ENCODE measurements around the gene UBR4. TPM values are rescaled to one million over a fixed set of nuclear protein-coding genes. Genes with fewer than 3 reads are reported as not detected.

UBR4 gene
- total RNA-seq, 1 donor from 2014 or later: 125 TPM

- Histone ChIP-seq H3K27ac (no peak overlapping the region), H3K4me1 (no peaks in the 10 kb centered on the region), H3K4me3 (no peak overlapping the region), H3K36me3 (peaks cover 100% of the 10 kb centered on the region), H3K9me3 (no peaks in the 10 kb centered on the region), H3K27me3 (ENCODE audit: low read depth) (no peaks in the 10 kb centered on the region)
- ATAC-seq (no peak), DNase-seq (no peak)
- TF ChIP-seq CTCF (IDR thresholded peaks at IDR 0.05): no peak
- intact Hi-C loops (cut with DNase I): no loop called here
Observed at GRCh38 chr1:19149736-19150135, 60.3 kb downstream of the UBR4 start.

GRCh38 chr1:19140465-19140864, 69.6 kb downstream of the UBR4 start:
- H3K4me3 ChIP-seq: no peak overlapping the region
- TF ChIP-seq CTCF (IDR thresholded peaks at IDR 0.05): no peak
- no peaks in the 10 kb centered on the region for H3K4me1 ChIP-seq
- ATAC-seq: peak in 1 of 2 donors; percentile 79
- no peak for DNase-seq
- intact Hi-C loops (cut with DNase I): no loop called here
- H3K36me3 ChIP-seq: peaks cover 100% of the 10 kb centered on the region
- no peaks in the 10 kb centered on the region for H3K27me3 ChIP-seq (ENCODE audit: low read depth)
- no peak overlapping the region for H3K27ac ChIP-seq
- H3K9me3 ChIP-seq: no peaks in the 10 kb centered on the region

GRCh38 chr1:19139711-19140110, 70.4 kb downstream of the UBR4 start:
- Histone ChIP-seq H3K9me3 (no peaks in the 10 kb centered on the region), H3K27ac (no peak overlapping the region), H3K4me1 (no peaks in the 10 kb centered on the region), H3K36me3 (peaks cover 100% of the 10 kb centered on the region), H3K4me3 (no peak overlapping the region), H3K27me3 (ENCODE audit: low read depth) (no peaks in the 10 kb centered on the region)
- ATAC-seq: no peak
- DNase-seq: no peak
- intact Hi-C loops (cut with DNase I): no loop called here
- TF ChIP-seq CTCF (IDR thresholded peaks at IDR 0.05): no peak

- H3K4me3 ChIP-seq: no peak overlapping the region
- intact Hi-C loops (cut with DNase I): no loop called here
- H3K4me1 ChIP-seq: no peaks in the 10 kb centered on the region
- DNase-seq: no peak
- ATAC-seq: peak in 1 of 2 donors; percentile 57
- no peaks in the 10 kb centered on the region for H3K27me3 ChIP-seq (ENCODE audit: low read depth)
- TF ChIP-seq CTCF (IDR thresholded peaks at IDR 0.05): no peak
- no peaks in the 10 kb centered on the region for H3K9me3 ChIP-seq
- no peak overlapping the region for H3K27ac ChIP-seq
- H3K36me3 ChIP-seq: peaks cover 100% of the 10 kb centered on the region
Observed at GRCh38 chr1:19138958-19139581, 71.0 kb downstream of the UBR4 start.

GRCh38 chr1:19138331-19138730, 71.7 kb downstream of the UBR4 start:
- no peaks in the 10 kb centered on the region for H3K27me3 ChIP-seq (ENCODE audit: low read depth)
- no peak for ATAC-seq
- H3K4me1 ChIP-seq: no peaks in the 10 kb centered on the region
- H3K4me3 ChIP-seq: no peak overlapping the region
- intact Hi-C loops (cut with DNase I): no loop called here
- TF ChIP-seq CTCF (IDR thresholded peaks at IDR 0.05): no peak
- no peak for DNase-seq
- H3K27ac ChIP-seq: no peak overlapping the region
- H3K36me3 ChIP-seq: peaks cover 100% of the 10 kb centered on the region
- peaks cover 6% of the 10 kb centered on the region for H3K9me3 ChIP-seq
